ENCODE data around the gene WDR53.
"Not testable (repeated sequence)": the region's sequence is repeated elsewhere in the genome, so short reads cannot be mapped to it uniquely, and the experiment has no call there.

WDR53 gene

DNA sequence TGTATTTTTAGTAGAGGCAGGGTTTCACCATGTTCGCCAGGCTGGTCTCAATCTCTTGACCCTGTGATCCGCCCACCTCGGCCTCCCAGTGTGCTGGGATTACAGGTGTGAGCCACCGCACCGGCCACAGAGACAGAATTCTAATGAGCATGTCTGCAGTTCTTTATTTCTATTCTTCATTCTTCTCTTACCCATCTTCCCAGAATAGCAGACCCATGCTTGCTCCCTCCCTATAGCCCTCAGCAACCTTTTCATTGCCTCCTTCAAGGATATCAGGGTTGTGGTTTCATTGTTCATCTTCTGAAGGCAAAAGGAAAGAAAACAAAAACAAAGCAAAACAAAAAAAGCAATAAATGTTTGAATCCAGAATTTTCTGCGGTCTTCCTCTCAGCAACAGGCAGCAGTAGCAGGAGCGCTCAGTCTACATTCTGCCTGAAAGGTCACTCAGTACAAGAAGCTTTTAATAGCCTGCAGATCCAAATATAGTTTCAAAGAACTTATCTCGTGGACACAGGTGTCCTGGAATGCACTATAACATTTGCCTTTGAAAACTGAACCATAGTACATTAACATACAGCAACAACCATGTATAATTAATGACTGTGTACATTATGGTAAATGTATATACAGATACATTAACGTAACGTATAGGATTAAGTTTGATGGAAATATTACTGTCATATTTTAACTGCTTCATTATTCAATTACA lies 53.3 kb downstream of the WDR53 start, which contains the start of gene SMCO1:
Gene SMCO1 (minus strand): TSS at position 434 of the 709 bp plus-strand sequence. CDS start 137 bp downstream, at position 297.
- DNase-seq, result no peak

- no peak for DNase-seq
Observed at GRCh38 chr3:196514350-196514716, 54.0 kb downstream of the WDR53 start.

- no peak for DNase-seq
Observed at GRCh38 chr3:196513697-196514349, 54.5 kb downstream of the WDR53 start.

- not testable (repeated sequence) for DNase-seq
Observed at GRCh38 chr3:196511646-196512425, 56.5 kb downstream of the WDR53 start.

- DNase-seq, result not testable (repeated sequence)
Observed at GRCh38 chr3:196511108-196511507, 57.2 kb downstream of the WDR53 start.

DNA sequence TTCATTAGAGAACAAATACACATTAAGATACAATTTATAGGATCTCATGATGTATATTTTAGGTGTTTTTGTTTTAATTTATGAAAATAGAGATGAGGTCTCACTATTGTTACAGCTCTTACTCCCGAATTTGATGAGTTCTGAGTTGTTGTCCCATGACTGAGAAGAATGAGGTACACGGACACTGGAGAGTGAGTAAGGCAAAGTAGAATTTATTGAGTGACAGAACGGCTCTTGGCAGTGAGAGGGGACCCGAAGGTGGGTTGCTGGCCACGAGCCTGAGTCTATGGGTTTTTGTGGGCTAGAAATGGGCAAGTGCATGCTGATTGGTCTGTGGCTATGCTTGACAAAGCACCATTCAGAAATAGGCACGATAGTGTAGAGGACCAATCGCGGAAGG lies 61.7 kb downstream of the WDR53 start:
- DNase-seq, result no peak

DNA sequence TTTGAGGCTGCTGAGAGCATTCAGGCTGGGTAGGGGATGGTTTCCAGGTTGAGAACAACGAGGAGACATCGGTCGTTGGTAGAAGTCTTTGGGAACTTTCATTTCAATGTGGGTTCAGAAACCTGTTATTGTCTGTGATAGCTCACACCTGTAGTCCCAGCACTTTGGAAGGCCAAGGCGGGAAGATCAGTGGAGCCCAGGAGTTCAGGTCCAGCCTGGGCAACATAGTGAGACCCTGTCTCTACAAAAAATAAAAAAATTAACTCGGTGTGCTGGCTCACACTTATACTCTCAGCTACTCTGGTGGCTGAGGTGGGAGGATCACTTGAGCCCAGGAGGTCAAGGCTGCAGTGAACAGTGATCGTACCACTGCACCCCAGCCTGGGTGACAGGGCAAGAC lies 63.8 kb downstream of the WDR53 start:
- no peak for DNase-seq
